ENCODE measurements around the gene MCUB. TPM values are rescaled to one million over a fixed set of nuclear protein-coding genes. Genes with fewer than 3 reads are reported as not detected.

MCUB gene
- polyA plus RNA-seq, 2 of the 4 experiments (the other 2 are of a cell fraction): 14.6 to 21.9 TPM

DNA sequence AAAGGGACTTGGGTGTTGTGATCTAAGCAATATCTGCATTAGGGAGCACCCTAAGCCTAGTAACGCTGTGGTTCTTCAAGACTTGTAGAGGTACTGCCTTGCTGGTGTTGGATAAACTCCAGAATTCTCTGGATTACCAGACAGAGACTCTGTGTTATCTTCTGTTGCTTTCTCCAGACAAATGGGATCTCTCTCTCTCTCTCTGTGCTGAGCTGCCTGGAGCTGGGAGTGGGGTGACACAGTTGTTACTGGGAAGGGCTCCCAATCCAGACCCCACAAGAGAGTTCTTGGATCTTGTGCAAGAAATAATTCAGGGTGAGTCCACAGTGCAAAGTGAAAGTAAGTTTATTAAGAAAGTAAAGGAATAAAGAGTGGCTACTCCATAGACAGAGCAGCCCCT is 48.8 kb downstream of the MCUB start:
- no peaks in the 10 kb centered on the region for H3K9me3 ChIP-seq
- H3K4me3 ChIP-seq: no peak overlapping the region
- no peak for FAIRE-seq
- no peak for ATAC-seq
- POLR2A ChIA-PET: no interaction called here
- 92% methylated on average over 1 of the region's 1 CpG for WGBS (ENCODE audit: missing lambda C conversion rate)
- no peak overlapping the region for H3K27ac ChIP-seq
- CTCF ChIA-PET: no interaction called here
- DNase-seq (ENCODE audit: low read depth in 1 of 2, low spot score in 1 of 2): no peak
- TF ChIP-seq RFX5 (IDR thresholded peaks at IDR 0.05) (no peak), PHF8 (IDR thresholded peaks at IDR 0.05; ENCODE audit: borderline replicate concordance, low read depth) (no peak), JUN (IDR thresholded peaks at IDR 0.05) (no peak), MYC (IDR thresholded peaks at IDR 0.05; ENCODE audit: borderline replicate concordance, low read length) (no peak), CHD4 (IDR thresholded peaks at IDR 0.05; ENCODE audit: borderline replicate concordance) (no peak), POLR2AphosphoS2 (conservative IDR thresholded peaks at IDR 0.05; ENCODE audit: low read length) (no peak)
- TF ChIP-seq, protein P1, sequence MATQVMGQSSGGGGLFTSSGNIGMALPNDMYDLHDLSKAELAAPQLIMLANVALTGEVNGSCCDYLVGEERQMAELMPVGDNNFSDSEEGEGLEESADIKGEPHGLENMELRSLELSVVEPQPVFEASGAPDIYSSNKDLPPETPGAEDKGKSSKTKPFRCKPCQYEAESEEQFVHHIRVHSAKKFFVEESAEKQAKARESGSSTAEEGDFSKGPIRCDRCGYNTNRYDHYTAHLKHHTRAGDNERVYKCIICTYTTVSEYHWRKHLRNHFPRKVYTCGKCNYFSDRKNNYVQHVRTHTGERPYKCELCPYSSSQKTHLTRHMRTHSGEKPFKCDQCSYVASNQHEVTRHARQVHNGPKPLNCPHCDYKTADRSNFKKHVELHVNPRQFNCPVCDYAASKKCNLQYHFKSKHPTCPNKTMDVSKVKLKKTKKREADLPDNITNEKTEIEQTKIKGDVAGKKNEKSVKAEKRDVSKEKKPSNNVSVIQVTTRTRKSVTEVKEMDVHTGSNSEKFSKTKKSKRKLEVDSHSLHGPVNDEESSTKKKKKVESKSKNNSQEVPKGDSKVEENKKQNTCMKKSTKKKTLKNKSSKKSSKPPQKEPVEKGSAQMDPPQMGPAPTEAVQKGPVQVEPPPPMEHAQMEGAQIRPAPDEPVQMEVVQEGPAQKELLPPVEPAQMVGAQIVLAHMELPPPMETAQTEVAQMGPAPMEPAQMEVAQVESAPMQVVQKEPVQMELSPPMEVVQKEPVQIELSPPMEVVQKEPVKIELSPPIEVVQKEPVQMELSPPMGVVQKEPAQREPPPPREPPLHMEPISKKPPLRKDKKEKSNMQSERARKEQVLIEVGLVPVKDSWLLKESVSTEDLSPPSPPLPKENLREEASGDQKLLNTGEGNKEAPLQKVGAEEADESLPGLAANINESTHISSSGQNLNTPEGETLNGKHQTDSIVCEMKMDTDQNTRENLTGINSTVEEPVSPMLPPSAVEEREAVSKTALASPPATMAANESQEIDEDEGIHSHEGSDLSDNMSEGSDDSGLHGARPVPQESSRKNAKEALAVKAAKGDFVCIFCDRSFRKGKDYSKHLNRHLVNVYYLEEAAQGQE (IDR thresholded peaks at IDR 0.05): no peak
- TF ChIP-seq, protein P2, sequence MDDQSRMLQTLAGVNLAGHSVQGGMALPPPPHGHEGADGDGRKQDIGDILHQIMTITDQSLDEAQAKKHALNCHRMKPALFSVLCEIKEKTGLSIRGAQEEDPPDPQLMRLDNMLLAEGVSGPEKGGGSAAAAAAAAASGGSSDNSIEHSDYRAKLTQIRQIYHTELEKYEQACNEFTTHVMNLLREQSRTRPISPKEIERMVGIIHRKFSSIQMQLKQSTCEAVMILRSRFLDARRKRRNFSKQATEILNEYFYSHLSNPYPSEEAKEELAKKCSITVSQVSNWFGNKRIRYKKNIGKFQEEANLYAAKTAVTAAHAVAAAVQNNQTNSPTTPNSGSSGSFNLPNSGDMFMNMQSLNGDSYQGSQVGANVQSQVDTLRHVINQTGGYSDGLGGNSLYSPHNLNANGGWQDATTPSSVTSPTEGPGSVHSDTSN (IDR thresholded peaks at IDR 0.05): no peak
- H3K4me2 ChIP-seq: no peak overlapping the region
- H3K4me1 ChIP-seq: no peaks in the 10 kb centered on the region

DNA sequence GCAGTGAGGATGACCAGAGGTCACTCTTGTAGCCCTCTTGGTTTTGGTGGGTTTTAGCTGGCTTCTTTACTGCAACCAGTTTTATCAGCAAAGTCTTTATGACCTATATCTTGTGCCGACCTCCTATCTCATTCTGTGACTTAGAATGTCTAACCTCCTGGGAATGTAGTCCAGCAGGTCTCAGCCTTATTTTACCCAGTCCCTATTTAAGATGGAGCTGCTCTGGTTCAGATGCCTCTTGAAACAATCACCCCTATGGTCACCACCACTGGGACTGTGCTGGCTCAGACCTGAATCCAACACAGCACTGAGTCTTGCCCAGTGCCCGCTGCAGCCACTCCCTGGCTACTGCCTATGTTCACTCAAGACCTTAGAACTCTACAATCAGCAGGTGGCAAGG is 49.4 kb downstream of the MCUB start:
- Histone ChIP-seq H3K4me1 (no peaks in the 10 kb centered on the region), H3K4me2 (no peak overlapping the region), H3K27ac (no peak overlapping the region), H3K9me3 (no peaks in the 10 kb centered on the region), H3K4me3 (no peak overlapping the region)
- WGBS (ENCODE audit: missing lambda C conversion rate): 93% methylated on average over 1 of the region's 2 CpGs
- FAIRE-seq: no peak
- no peak for DNase-seq (ENCODE audit: low read depth in 1 of 2, low spot score in 1 of 2)
- ChIA-PET POLR2A (no interaction called here), CTCF (no interaction called here)
- TF ChIP-seq ZFP36 (IDR thresholded peaks at IDR 0.05; ENCODE audit: borderline replicate concordance, partially characterized antibody) (no peak), BHLHE40 (IDR thresholded peaks at IDR 0.05; ENCODE audit: low read depth, low read length) (no peak), RARB (CRISPR knock-in tag; IDR thresholded peaks at IDR 0.05) (no peak), RCOR1 (IDR thresholded peaks at IDR 0.05; ENCODE audit: low read depth, low read length) (no peak), FOSL2 (IDR thresholded peaks at IDR 0.05) (no peak), FOSL2 (CRISPR knock-in tag; IDR thresholded peaks at IDR 0.05) (no peak)
- ATAC-seq: no peak

DNA sequence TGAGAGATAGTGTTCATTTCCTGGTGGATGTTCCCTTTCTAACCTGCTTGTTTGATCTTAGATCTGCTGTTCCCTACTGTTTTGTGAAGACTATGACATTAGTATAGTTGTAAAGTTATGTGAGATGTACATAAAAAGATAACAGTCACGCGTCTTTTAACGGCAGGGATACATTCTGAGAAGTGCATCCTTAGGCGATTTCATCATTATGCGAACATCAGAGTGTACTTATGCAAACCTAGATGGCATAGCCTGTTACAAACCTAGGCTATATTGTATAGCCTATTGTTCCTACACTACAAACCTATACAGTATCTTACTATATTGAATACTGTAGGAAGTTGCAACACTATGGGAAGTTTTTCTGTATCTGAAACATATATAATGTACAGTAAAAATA is 50.4 kb downstream of the MCUB start:
- Histone ChIP-seq H3K9me3 (no peaks in the 10 kb centered on the region), H3K4me3 (no peak overlapping the region), H3K4me1 (no peaks in the 10 kb centered on the region), H3K4me2 (0 out of 3 replicates have a peak overlapping the region, but pooled peaks have one; percentile 32), H3K27ac (no peak overlapping the region)
- ATAC-seq (no peak), FAIRE-seq (no peak), DNase-seq (ENCODE audit: low read depth in 1 of 2, low spot score in 1 of 2) (no peak)
- CTCF ChIA-PET: no interaction called here
- WGBS (ENCODE audit: missing lambda C conversion rate): 92% methylated on average over 5 of the region's 5 CpGs
- POLR2A ChIA-PET: no interaction called here
- no peak for TF ChIP-seq FOSL2 (IDR thresholded peaks at IDR 0.05)
- TF ChIP-seq FOSL2 (CRISPR knock-in tag; IDR thresholded peaks at IDR 0.05): no peak
- TF ChIP-seq KDM5A (IDR thresholded peaks at IDR 0.05): no peak
- TF ChIP-seq NFE2L2 (conservative IDR thresholded peaks at IDR 0.05; ENCODE audit: low read length): no peak
- no peak for TF ChIP-seq RCOR1 (IDR thresholded peaks at IDR 0.05; ENCODE audit: low read depth, low read length)
- no peak for TF ChIP-seq SREBF2 (IDR thresholded peaks at IDR 0.05)
- no peak for TF ChIP-seq RAD21 (conservative IDR thresholded peaks at IDR 0.05 in 1 of 2, IDR thresholded peaks at IDR 0.05 in 1 of 2)
- TF ChIP-seq FOXS1 (CRISPR knock-in tag; IDR thresholded peaks at IDR 0.05): no peak
- no peak for TF ChIP-seq MYC (IDR thresholded peaks at IDR 0.05; ENCODE audit: borderline replicate concordance, low read length)
- TF ChIP-seq EP300 (IDR thresholded peaks at IDR 0.05): no peak
- TF ChIP-seq, protein P3, sequence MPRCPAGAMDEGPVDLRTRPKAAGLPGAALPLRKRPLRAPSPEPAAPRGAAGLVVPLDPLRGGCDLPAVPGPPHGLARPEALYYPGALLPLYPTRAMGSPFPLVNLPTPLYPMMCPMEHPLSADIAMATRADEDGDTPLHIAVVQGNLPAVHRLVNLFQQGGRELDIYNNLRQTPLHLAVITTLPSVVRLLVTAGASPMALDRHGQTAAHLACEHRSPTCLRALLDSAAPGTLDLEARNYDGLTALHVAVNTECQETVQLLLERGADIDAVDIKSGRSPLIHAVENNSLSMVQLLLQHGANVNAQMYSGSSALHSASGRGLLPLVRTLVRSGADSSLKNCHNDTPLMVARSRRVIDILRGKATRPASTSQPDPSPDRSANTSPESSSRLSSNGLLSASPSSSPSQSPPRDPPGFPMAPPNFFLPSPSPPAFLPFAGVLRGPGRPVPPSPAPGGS (IDR thresholded peaks at IDR 0.05): no peak
- TF ChIP-seq, protein P1 (IDR thresholded peaks at IDR 0.05): no peak
- no peak for TF ChIP-seq GATA3 (IDR thresholded peaks at IDR 0.05; ENCODE audit: borderline replicate concordance)
- TF ChIP-seq ZFP36 (IDR thresholded peaks at IDR 0.05; ENCODE audit: borderline replicate concordance, partially characterized antibody): no peak
- TF ChIP-seq HOXA7 (CRISPR knock-in tag; IDR thresholded peaks at IDR 0.05): no peak
- no peak for TF ChIP-seq POLR2A (IDR thresholded peaks at IDR 0.05; ENCODE audit: low read length)

Data from A549 (cell line).